GM10266 (cell line): Measurements from ENCODE around the gene VPS50.

ENCODE experiments used
- DNase-seq: peaks from one replicate; pipeline ENCODE4 v3.0.0; 2012; ENCODE audit errors: extremely low spot score
- CTCF ChIP-seq: IDR thresholded peaks from 2 replicates; pipeline ENCODE4 v1.5.1; 2012; ENCODE audit warnings: mild to moderate bottlenecking, low read depth; ENCODE audit not compliant: control insufficient read depth, insufficient read depth; ENCODE audit errors: missing control alignments

Gene VPS50

DNA sequence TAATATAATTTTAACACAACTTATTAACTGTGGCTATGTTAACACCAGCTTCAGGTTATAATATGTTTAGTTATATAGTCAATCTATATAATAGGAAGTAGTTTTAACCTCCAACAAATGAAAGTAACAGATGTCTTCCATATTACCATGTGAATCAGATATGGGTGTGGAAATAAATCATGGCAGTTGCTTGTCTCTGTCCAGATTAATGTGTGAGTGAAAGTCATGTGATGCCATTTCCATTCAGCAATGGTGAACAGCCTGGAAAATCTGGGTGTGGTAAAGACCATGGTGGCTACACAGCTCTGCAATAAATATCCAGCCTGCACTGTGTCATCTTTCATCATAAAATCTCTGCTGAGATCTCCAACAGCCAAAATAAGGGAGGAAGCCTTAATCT lies 33.7 kb upstream of the VPS50 start:
- no peak for DNase-seq
- no peak for TF ChIP-seq CTCF

DNA sequence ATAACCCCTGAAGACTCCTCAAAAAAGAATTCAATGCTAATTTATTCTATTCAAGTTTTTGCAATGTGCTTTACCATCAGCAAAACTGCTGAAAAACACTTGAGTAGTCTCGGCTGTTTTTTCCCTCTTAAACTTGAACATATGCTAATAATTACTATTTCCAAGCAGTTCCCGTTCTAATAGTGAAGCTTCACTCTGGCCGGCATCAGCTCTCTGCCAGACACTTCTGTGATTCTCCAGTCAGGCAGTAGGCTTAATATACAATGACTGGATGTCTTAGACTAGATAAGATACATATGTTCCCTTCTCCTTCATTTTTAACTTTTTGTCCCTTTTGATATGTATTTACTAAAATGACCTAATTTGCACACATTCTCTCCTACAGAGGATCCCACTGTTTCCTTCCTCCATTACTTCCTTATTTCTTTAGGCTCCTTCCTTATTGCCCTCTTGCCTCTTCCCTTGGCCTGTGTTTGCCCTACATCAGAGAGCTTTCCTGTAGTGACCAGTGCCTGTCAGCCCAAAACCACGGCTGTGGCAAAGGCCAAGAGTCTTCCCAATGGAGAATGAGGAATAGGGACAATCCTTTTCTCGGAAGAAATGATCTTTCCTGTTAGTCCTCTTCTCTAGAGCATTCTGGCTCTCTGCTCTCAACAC lies 29.4 kb upstream of the VPS50 start:
- no peak for TF ChIP-seq CTCF
- no peak for DNase-seq

DNA sequence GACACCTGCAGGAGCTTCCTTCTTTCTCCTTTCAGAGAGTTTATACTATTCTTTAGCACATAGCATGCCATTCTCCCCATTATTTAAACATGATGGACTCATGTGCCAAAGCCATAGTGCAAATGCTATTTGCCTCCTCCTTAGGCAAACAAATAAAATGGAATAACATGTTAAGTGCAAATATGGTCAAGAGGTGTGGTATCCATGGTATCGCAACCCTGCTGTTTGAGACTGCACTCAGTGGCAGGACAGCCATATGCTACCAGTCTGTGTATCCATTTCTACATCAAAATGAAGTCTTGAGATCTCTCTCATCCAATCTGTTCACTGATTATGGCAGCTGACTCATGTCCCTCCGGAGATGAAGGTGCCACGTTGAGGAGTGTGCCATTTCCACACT lies 28.7 kb upstream of the VPS50 start:
- no peak for TF ChIP-seq CTCF
- no peak for DNase-seq

- DNase-seq = no peak
- TF ChIP-seq CTCF = no peak
Measured at GRCh38 chr7:93205046-93205445, 27.1 kb upstream of the VPS50 start.

DNA sequence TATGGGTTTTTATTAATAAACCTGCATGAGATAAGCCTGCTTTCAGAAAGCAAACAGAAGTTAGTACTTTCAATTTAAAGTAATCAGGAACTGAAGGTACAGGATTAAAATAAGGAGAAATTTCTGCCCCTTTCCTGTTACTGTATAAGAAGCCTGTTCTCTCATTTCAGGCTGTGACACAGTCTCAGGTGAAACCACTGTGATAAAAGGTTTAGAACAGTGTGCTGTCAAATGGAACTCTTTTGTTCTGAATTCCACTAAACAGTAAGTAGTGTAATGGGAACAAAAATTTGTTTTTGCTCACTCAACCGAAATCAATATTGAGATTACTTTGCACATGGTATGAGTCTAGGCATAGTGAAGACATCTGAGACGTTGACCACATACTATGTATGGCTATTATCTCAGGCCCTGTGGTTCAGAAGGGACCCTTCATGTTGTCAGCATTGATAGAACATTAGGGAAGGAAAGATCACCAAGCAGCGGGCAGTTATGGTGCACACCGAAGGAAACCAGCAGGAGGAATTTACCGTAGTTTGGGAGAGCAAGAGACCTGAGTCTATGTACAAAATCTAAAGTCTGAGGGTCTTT lies 20.8 kb upstream of the VPS50 start:
- no peak for TF ChIP-seq CTCF
- DNase-seq = no peak

GRCh38 chr7:93212881-93213280 lies 19.3 kb upstream of the VPS50 start:
- TF ChIP-seq CTCF = no peak
- no peak for DNase-seq

DNA sequence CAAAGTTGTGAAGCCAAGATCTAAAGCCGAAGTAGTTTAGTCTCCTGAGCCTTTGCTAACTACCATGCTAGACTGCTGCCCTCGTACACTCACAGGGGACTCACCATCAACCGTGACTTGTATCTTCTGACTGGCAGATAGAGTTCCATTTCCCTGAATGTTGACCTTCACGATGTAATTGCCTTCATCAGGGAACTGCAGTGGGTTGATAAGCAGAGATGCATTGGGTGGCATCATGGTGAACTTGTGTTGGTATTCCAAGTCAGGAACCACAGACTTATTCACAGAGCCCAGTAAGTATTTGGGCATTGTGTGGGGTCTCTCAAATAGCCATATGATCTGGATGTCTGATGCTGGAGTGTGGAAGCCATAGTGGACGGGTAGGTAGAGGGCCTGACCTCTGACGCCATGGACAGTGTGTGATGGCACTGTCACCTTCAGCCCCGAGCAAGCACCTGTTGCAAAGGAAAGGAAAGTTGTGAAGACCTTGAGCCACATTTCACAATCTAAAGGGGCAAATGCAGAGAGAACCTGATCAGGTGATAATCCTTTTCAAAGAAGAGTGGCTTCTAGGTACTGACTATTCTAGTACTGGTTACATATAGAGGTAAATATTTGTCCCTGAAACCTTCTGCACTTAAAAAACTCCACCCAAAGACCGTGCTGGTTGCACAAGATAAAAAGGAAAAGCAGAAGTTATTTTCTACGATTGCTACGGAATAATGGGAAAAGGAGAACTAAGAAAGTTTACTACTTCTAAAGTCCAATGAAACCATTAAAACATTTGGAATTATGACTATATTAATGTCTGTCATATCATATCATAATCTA lies 13.0 kb upstream of the VPS50 start:
- no peak for DNase-seq
- TF ChIP-seq CTCF = no peak
